Stimulated activated CD8-positive, alpha-beta memory T cell treated with anti-CD3 and anti-CD28 coated beads, Interleukin-4, amount 100 ng/mL, for 1 hour (primary cell): ENCODE data around the gene TBC1D23.
A peak's percentile ranks its signal among the peaks of the same experiment; 100 is the strongest.
"Not testable (repeated sequence)": the region's sequence is repeated elsewhere in the genome, so short reads cannot be mapped to it uniquely, and the experiment has no call there.

Source experiments
- DNase-seq, 2 donors: peaks; one replicate each; pipeline ENCODE4 v3.0.0-alpha.2; 2020; ENCODE audit warnings: low read depth in 2 of 2, low spot score in 1 of 2

The TBC1D23 gene

DNA sequence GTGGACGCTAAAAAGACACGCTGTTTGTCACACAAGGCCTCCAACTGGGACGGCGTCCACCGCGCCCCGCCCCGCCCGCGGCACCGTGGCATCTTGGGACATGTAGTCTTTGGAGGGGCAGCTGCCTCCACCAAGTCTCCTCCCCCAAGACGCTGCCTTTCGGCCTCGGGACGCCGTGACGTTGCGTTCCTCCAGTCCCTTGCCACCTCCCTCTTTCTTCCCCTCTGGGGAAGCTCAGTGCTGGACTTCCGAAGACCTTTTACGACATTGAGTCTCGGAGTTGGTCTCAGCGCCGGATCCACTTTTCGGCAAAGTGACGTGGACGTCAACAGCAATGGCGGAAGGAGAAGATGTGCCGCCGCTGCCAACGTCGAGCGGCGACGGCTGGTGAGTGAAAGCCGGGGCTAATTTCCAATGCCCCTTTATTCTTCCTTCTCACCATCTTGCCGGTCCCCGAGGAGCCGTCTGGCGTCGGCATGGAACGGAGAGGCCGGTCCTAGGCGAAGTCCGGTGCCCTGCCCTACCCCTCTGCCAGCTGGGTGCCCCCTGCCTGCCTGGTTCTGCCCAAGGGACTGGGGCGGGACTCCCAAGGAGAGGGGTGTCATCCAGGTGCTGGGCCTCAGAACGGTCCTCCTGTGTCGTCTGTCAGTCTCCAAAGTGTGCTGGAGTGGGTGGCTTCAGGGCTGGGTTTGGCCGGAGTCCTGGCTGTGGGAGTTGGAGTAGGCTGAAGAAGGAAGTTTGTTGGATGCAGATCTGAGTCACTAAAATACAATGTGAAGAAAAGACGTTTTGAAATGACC lies at the start of gene TBC1D23:
TSS of gene TBC1D23 (plus strand) at position 308 of the 800 bp plus-strand sequence. CDS start at position 335, 27 bp downstream.
- DNase-seq, result peak; percentile 89 to 95

DNA sequence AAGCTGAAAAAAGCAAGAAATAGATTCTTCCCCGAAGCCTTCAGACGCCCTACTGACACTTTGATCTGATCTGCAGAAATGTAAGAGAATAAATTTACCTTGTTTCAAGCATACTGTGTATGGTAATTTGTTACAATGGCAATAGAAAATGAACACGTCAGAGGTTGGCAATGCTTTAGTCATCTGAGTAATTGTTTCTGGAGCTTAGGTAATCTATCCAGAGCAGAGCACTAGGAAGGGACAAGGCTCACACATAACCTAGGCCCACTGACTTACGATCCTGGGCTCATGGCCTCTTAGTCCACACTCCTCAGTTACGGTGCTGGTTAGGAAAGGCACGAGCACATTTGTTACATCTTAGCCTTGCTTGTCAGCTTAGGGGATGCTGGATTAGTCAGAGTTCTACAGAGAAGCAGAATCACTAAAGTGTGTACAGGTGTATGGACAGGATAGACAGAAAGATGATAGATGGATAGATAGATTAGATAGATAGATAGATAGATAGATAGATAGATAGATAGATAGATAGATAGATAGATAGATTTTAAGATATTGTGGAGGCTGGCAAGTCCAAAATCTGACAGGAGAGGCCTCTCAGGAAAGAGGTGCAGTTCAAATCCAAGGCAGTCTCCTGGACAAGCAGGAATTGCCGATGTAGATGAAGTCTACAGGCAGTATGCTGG lies 46.8 kb upstream of the TBC1D23 start:
- DNase-seq, result no peak

DNA sequence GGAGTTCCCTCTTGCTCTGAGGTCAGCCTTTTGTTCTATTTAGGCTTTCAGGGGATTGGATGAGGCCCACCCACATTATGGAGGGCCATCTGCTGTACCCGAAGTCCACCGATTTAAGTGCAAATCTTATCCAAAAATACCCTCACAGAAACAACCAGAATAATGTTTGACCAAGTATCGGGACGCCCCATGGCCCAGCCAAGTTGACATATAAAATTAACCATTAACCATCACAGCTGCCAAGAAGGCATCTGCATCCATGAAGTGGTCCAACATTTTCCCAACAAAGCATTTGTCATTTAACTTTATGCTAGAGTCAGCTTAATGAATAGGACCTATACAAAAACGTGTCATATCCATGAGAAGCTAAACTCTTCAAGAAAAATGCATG lies 46.2 kb upstream of the TBC1D23 start:
- no peak for DNase-seq

DNA sequence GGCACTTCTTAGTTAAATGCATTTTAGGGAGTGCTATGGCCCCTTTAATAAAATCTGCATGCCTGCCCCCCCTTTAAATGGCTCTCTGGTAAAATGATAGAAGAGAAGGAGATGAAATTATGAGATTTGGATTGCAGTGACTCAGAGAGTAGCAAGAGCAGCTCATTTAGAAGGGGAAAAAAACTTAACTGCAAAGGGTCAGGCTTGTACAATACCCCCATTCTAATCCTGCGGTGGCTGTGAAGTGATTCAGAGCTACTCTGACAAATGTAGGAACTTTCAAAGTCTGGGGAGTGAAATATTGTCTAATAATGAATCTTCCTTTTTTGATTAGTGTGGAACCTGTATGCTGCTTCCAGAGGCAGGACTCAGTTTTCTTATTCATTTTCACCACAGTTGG lies 44.1 kb upstream of the TBC1D23 start:
- DNase-seq, result no peak

DNA sequence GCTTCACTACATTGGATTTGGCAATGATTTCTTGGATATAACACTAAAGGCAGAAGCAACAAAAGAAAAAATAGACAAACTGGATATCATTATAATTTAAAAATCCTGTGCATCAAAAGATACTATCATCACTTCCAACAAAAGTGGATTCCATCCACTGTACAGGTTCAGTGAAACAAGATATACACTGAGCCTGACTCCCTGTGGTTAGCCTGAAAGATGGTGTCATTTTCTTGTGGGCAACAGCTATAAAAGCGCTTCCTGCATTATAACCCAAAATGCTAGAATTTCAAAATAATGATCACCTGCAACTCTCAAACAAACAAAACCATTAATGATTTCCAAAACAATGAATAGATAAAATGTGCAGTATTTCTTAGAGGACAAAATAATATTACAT lies 39.6 kb upstream of the TBC1D23 start:
- no peak for DNase-seq

DNA sequence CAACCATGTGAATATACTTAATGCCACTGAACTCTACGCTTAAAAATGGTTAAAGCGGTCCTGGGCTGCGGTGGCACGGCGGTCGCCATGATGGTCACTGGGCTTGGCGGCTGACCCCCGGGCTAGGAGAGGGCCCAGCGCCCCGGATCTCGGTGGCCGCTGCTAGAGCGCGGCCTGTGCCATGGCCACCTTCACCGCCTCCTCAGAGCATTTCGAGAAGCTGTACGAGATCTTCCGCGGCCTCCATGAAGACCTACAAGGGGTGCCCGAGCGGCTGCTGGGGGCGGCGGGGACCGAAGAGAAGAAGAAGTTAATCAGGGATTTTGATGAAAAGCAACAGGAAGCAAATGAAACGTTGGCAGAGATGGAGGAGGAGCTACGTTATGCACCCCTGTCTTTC lies 35.6 kb upstream of the TBC1D23 start:
- DNase-seq, result no peak

DNA sequence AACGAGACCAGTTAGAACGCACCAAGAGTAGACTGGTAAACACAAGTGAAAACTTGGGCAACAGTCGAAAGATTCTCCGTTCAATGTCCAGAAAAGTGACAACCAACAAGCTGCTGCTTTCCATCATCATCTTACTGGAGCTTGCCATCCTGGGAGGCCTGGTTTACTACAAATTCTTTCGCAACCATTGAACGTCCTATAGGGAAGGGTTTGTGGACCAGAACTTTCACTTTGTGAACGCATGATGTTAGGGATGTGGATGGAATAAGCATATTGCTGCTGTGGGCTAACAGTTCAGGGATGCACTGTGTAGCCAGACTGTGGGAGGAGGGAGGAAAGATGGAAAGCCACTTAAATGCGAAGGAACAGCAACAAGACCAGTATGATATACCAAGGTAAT lies 34.9 kb upstream of the TBC1D23 start:
- no peak for DNase-seq

DNA sequence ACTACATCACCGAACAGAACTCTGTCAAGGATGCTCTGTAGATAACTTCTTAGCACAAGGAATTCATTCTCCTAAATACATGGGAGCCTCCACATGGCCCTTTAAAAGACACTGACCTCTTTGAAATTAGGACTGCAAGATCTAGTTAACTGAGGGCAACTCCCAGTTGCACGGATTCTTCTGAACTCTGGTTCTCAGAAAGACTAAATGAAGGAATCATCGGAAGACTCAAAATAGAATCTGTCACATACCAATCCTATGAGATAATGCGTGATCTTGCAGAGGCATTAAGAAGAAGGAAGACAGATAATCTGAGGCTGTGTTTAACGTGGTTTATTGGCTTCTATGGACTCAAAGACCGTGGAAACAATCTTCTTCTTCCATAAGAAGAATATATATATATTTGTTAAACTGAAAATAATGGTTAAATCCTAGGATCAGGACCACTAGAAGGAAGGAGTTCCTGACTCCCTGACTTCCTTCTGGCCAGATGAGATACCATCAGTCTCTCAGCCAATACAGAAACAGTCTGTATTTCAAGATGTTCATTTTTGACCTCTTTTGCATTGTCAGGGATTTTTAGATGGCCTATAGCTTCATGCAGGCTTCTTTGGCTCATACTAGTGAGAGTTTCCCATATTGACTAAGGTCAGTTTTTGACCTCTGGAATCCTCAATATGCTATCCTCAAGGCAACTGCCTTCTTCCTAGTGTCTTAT lies 33.9 kb upstream of the TBC1D23 start:
- no peak for DNase-seq

DNA sequence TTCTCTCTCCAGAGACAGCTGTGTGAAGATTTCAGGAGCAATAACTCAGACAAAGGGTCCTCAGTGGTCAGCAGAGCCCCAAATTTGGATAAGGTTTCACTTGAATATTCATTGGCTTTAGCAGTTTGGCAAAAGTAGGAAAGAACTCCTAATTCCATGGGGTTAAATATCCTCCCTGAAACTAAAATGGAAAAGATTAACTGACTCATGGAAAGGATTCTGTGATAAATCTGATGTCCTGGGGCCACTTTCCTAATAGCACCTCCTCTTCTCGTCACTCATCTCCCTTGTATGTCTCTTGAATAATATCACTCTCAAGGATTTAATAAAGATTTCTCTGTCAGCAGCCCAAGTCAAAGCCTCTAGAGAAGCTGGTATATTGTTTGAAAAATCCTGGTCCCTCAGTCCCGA lies 33.3 kb upstream of the TBC1D23 start:
- no peak for DNase-seq

DNA sequence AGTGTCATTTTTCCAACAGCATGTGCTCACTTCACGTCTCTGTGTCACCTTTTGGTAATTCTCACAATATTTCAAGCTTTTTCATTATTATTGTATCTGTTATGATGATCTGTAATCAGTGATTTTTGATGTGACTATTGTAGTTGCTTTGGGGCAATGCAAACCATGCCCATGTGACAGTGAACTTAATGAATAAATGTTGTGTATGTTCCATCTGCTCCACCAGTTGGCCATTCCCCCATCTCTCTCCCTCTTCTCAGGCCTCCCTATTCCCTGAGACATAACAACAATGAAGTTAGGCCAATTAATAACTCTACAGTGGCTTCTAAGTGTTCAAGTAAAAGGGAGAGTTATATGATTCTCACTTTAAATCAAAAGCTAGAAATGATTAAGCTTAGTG lies 32.5 kb upstream of the TBC1D23 start:
- no peak for DNase-seq

DNA sequence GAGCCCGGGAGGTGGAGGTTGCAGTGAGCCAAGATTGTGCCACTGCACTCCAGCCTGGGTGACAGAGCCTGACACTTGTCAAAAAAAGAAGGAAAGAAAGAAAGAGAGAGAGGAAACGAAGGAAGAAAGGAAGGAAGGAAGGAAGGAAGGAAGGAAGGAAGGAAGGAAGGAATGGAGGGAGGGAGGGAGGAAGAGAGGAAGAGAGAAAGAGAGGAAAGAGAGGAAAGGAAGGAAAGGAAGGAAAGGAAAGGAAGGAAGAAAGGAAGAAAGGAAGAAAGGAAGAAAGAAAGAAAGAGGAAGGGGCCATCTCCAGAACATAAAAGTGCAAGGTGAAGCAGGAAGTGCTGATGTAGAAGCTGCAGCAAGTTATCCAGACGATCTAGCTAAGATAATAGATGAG lies 31.6 kb upstream of the TBC1D23 start:
- not testable (repeated sequence) for DNase-seq

DNA sequence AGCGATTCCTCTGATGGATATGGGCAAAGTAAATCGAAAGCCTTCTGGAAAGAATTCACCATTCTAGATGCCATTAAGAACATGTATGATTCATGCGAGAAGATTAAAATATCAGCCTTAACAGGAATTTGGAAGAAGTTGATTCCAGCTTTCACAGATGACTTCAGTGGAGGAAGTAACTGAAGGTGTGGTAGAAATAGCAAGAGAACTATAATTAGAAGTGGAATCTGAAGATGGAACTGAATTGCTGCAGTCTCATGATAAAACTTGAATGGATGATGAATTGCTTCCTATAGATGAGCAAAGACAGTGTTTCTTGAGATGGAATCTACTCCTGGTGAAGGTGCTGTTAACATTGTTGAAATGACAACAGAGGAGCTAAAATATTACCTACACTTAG lies 30.1 kb upstream of the TBC1D23 start:
- no peak for DNase-seq

DNA sequence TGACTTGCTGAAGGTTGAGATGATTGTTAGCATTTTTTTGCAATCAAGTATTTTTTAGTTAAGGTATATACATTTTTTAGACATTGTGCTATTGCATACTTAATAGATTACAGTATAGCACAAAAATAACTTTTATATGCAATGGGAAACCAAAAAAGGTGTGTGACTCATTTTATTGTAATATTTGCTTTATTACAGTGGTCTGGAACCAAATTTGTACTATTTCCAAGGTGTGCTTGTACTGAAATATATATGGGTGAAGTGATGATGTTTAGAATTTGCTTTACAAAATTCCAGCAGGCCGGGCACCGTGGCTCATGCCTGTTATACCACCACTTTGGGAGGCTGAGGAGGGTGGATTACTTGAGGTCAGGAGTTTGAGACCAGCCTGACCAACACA lies 29.1 kb upstream of the TBC1D23 start:
- DNase-seq, result no peak

DNA sequence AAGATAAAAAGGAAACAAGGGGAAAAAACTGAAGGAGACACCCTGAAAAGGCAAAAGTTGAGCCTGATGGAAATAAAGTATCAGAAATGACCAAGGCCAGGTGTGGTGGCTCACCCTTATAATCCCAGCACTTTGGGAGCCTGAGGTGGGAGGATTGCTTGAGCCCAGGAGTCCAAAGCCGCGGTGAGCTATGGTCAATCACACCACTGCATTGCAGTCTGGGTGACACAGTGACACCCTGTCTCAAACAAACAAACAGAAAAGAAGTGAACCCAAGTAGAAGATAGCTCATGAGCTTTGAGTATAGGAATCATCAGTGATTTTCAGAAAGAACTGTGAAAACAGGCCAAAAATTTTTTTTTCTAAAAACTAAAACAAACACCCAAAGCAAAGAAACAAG lies 26.4 kb upstream of the TBC1D23 start:
- no peak for DNase-seq

DNA sequence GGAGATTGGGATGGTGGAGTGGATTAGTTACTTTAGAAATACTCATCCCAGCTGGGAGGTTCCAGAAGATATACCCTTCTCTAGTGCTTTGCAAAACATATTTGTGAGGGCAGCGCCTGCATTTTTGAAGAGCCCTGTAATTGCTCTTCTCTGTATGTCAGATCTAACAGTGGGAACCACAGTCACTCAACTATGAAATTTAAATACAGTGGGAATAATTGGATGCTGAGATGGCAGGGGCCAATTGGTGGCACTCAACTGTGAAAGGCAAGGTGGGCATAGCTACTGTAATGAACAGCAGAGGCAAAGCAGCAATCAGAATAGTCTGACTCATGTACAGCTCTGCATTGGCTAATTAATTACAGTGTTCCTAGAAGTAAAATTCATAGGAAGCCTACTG lies 22.2 kb upstream of the TBC1D23 start:
- no peak for DNase-seq

DNA sequence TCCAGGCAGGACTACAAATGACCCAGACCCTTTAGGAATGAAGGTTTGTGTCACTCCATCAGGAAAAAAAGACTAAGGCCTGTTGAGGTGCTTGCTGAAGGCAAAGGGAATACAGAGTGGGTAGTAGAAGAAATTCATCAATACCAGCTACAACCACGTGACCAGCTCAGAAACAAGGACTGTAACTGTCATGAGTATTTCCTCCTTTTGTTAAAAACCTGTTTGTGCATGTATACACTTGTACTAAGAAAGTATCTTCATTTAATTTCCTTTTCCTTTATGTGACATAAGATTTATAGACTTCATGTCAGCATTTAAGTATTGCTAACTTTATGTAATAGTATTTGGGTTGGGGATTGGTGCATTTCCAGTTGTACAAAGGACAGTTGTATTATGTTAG lies 18.3 kb upstream of the TBC1D23 start:
- not testable (repeated sequence) for DNase-seq

DNA sequence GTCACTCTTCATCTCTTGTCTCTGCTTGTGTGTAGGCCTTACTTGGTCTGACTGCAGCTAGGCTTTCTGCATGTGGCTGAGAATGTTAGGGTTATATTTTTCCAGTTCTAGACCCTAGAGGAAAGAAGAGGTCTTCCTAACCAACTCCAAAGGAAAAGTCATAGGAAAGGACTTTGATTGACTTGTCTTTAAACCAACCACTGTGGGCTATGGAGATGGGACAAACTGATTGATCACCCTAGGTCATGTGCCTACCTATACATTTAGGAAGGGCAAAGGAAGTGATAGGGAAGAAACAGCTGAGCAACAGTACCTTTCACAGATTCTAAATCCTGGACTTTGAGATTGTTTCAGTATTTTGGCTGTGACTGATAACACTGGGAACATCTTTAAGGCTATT lies 16.5 kb upstream of the TBC1D23 start:
- no peak for DNase-seq

DNA sequence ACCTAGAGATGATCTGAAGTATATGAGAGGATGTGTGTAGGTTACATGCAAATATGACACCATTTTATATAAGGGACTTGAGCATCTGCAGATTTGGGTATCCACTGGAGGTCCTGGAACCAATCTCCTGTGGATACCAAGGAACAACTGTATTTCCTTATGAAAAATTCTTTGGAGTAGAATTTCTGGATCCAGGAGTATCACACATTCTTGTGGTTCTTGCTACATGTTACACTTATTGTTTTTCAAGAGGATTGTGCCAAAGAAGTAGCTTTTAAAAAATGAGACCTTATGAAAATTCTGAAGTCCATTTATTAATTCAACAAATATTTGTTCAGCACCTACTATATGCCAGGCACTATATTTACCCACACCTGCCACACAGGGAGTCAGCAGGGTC lies 15.7 kb upstream of the TBC1D23 start:
- no peak for DNase-seq

DNA sequence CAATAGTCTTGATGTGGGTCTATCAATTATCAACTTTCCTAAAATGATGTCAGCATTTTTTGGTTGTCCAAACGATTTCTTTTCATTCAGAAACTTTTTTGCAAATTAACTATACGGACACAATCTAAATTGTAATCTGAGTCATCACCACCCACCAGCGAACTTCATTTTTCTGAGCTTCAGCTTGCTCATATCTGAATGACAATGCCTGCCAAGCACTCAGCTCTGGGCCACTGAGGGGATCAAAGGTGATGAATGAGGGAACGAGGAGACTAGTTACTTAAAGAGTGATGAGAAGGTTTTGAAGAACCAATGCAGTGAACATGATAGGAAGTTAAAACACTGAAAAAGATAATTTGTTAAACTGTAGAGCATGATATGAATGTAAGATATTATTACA lies 14.9 kb upstream of the TBC1D23 start:
- no peak for DNase-seq

DNA sequence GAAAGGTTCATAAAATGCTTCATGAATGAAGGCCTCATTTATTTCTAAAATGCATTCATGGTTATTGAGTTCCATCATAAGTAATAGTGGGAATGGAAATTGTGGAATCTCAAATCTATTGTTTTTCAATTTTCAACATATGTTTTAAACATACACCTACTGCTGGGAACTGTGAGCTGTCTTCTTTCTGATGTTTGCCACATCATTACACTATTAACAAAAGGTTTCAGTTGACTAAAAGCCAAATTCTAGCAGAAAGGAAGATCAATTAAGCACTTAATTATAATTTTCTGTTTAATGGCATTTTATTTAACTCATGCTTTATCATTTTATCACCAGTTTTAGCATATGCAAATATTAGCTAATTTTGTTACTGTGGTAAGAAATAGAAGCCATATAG lies 13.8 kb upstream of the TBC1D23 start:
- DNase-seq, result no peak

DNA sequence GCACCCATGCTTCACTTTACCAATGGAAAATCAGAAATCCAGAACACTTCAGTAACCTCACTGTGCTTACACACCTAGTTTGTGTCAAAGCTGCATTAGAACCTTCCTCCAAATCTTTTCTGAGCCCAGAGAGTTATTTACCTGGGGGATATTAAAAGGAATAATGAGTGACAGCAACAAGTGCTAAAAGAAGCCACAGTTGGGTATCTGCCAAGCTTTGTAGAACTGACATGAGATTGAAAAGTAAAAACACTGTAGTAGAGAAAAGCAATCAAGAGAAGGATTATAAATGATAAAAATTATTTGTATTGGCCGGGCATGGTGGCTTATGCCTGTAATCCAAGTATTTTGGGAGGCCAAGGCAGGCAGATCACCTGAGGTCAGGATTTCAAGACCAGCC lies 8.8 kb upstream of the TBC1D23 start:
- DNase-seq, result no peak

DNA sequence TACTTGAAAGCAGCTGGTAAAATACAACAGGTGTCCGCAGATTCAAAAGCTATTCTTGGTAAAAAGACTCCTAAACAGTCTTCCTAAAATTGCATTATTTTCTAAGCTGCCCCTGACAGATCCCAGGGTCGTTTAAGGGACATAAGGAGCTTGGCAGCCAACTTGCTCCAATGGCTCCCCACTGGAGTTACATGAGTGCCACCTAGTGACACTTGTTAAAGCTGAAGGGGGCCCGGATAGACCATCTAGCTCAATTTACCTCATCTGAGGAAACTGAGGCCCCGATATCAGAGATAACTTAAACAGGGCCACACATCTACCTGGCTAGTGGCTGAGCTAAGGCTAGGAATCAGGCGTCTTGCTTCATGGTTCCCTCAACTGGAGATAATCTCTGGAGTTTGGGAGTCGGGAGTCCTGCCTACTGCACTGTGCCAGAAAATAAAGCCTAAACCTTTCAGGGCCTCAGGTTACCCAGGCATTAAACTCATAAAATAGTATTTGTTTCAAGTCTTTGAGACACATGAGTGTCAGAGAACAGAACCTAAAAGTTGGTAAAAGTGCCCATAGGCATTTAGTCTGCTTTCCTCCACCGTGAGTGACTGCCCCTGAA lies 6.5 kb upstream of the TBC1D23 start:
- no peak for DNase-seq
